Spleen (tissue), 7 donors: Measurements from ENCODE around the gene EXT2.

ENCODE experiments used
- POLR2A ChIP-seq, 3 donors: fragments of 450-650 bp; IDR thresholded peaks; one replicate each; pipeline ENCODE4 v1.5.1; 2017; ENCODE audit warnings: antibody characterized with exemption in 3 of 3, mild to moderate bottlenecking in 1 of 3
- TF ChIP-seq, protein P1 (sequence below), 11 experiments: fragments of 200-600 bp in 7 of 11; fragments of 450-650 bp in 4 of 11; sonication (generic) in 4 of 11; IDR thresholded peaks in 8 of 11; conservative IDR thresholded peaks in 3 of 11; 1 replicate in 7 of 11; 2 replicates in 4 of 11; pipeline versions ENCODE4 v1.4.0 to v1.8.0; 2016 to 2021; ENCODE audit warnings: antibody characterized with exemption in 11 of 11, inconsistent platforms in 4 of 11, mild to moderate bottlenecking in 1 of 11
- donor health status: DM: no; HTN: no; CAD: no; lungs with moderate emphysema.
- donor health status: DM: no; HTN: no; CAD: no.
- donor health status: DM: no; HTN: no; CAD: no.

DNA sequence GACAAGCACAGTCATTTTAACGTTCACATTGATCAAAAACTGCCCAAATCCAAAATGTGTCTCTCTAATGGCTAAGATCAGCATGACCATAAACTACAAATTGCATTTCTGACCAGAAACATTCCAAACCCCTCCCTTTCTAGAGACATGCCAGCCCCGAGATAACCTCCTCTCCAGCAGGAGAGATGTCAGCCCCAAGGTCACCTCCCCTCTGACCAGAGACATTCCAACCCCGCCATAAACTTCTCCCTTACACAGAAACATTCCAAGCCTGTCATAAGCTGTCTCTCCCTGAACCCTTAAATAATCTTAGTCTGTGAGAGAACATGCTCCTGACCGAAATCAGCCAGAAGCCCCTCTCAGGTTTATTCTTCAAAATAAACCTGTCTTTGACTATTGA lies 6.6 kb upstream of the EXT2 start:
- TF ChIP-seq, protein P1, sequence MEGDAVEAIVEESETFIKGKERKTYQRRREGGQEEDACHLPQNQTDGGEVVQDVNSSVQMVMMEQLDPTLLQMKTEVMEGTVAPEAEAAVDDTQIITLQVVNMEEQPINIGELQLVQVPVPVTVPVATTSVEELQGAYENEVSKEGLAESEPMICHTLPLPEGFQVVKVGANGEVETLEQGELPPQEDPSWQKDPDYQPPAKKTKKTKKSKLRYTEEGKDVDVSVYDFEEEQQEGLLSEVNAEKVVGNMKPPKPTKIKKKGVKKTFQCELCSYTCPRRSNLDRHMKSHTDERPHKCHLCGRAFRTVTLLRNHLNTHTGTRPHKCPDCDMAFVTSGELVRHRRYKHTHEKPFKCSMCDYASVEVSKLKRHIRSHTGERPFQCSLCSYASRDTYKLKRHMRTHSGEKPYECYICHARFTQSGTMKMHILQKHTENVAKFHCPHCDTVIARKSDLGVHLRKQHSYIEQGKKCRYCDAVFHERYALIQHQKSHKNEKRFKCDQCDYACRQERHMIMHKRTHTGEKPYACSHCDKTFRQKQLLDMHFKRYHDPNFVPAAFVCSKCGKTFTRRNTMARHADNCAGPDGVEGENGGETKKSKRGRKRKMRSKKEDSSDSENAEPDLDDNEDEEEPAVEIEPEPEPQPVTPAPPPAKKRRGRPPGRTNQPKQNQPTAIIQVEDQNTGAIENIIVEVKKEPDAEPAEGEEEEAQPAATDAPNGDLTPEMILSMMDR (IDR thresholded peaks at IDR 0.05 in 8 of 11, conservative IDR thresholded peaks at IDR 0.05 in 3 of 11), result no peak
- TF ChIP-seq POLR2A (IDR thresholded peaks at IDR 0.05), result no peak
